Fibroblast of mammary gland (primary cell): ENCODE results near the gene RNU5B-1.

Experiments used
- DNase-seq: peaks from one replicate; pipeline ENCODE4 v3.0.0-alpha.2; 2010; ENCODE audit warnings: low read depth
- H3K4me3 ChIP-seq: 2 replicates; pipeline ENCODE4 v1.5.1; 2011; ENCODE audit warnings: low read depth, mild to moderate bottlenecking, low read length, moderate library complexity; ENCODE audit not compliant: control insufficient read depth
- CTCF ChIP-seq: conservative IDR thresholded peaks from 2 replicates; pipeline ENCODE4 v1.5.1; 2011; ENCODE audit warnings: low read depth, low read length, inconsistent platforms; ENCODE audit not compliant: control insufficient read depth, insufficient read depth

The RNU5B-1 gene

GRCh38 chr15:65326818-65327217 is 22.3 kb downstream of the RNU5B-1 start:
- DNase-seq, result no peak
- no peak overlapping the region for H3K4me3 ChIP-seq
- TF ChIP-seq CTCF, result no peak

GRCh38 chr15:65327651-65328393 is 23.3 kb downstream of the RNU5B-1 start:
- no peak overlapping the region for H3K4me3 ChIP-seq
- no peak for DNase-seq
- TF ChIP-seq CTCF, result no peak

GRCh38 chr15:65328506-65329287 is 24.2 kb downstream of the RNU5B-1 start:
- H3K4me3 ChIP-seq, result no peak overlapping the region
- DNase-seq, result no peak
- no peak for TF ChIP-seq CTCF

- no peak overlapping the region for H3K4me3 ChIP-seq
- no peak for TF ChIP-seq CTCF
- no peak for DNase-seq
These were observed 25.0 kb downstream of the RNU5B-1 start for GRCh38 chr15:65329288-65329983.

- TF ChIP-seq CTCF, result no peak
- no peak for DNase-seq
These were observed 25.7 kb downstream of the RNU5B-1 start for GRCh38 chr15:65329984-65330735.

GRCh38 chr15:65330934-65331645 is 26.6 kb downstream of the RNU5B-1 start:
- no peak overlapping the region for H3K4me3 ChIP-seq

More at GRCh38 chr15:65329984-65330735, 25.7 kb downstream of the RNU5B-1 start:
- H3K4me3 ChIP-seq, result no peak overlapping the region

More at GRCh38 chr15:65330934-65331645, 26.6 kb downstream of the RNU5B-1 start:
- TF ChIP-seq CTCF, result no peak
- DNase-seq, result no peak
